ENCODE results near the gene PDE4A.

The PDE4A gene

DNA sequence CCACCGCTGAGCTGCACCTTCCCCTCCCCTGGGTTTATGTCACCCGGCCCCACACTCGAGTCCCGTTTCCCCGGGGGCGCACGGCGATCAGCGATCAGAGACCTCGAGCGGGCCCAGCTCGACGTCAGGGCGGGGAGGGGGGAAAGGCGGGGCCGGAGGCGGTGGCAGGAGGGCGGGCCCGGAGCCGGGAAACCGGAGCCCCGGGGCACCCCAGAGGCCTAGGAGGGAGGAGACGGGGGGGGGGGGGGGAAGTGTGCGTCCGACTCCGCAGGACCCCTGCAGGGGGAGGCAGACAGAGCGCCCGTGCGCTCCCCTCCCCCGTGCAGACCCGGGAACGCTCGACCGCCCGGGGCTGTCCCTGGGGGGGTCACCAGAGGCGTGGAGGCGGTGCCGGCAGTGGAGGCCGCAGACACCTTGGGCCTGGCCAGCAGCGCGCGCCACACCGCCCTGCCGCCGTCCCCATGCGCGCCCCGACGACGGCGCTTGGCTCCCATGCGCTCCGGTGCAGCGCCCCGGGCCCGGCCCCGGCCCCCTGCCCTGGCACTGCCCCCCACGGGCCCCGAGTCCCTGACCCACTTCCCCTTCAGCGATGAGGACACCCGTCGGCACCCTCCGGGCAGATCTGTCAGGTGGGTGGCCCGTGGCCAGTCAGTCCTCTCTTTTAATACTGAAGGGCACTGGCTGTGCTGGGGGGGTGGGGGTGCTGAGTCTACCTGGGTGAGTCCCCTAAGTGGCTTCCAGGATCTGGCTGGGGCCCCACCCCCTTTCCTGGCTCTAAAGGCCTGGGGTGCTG lies 11.8 kb downstream of the PDE4A start:
- TF ChIP-seq, protein P1, sequence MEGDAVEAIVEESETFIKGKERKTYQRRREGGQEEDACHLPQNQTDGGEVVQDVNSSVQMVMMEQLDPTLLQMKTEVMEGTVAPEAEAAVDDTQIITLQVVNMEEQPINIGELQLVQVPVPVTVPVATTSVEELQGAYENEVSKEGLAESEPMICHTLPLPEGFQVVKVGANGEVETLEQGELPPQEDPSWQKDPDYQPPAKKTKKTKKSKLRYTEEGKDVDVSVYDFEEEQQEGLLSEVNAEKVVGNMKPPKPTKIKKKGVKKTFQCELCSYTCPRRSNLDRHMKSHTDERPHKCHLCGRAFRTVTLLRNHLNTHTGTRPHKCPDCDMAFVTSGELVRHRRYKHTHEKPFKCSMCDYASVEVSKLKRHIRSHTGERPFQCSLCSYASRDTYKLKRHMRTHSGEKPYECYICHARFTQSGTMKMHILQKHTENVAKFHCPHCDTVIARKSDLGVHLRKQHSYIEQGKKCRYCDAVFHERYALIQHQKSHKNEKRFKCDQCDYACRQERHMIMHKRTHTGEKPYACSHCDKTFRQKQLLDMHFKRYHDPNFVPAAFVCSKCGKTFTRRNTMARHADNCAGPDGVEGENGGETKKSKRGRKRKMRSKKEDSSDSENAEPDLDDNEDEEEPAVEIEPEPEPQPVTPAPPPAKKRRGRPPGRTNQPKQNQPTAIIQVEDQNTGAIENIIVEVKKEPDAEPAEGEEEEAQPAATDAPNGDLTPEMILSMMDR (IDR thresholded peaks at IDR 0.05; ENCODE audit: low read depth, low read length) = no peak
- DNase-seq (ENCODE audit: low read depth, low spot score) = no peak
- peak overlapping the region; percentile 50 for H3K4me3 ChIP-seq (ENCODE audit: low read depth, low read length)
- in situ Hi-C loops (cut with HindIII; ENCODE audit: low sequenced_read_pairs) = no loop called here

DNA sequence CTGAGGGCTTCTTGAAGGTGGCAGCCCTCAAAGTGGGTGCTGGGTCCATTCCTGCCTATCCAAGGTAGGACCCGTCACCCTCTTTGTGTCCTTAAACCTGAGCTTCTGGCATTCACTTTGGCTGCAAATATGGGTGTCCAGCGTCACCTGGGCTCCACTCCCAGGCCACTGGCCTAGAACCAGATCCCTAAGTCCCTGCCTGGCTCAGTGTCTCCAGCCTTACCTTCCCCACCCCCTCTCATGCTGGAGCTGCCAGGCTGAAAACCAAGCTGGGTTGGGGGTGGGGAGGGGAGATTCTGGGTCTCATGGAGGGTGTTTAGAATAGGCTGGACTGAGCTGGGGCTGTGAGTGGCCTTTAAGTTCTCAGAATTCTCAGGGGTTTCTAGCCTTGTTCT lies 12.4 kb downstream of the PDE4A start:
- H3K4me3 ChIP-seq (ENCODE audit: low read depth, low read length) = no peak overlapping the region
- TF ChIP-seq, protein P1 (IDR thresholded peaks at IDR 0.05; ENCODE audit: low read depth, low read length) = no peak
- DNase-seq (ENCODE audit: low read depth, low spot score) = no peak
- in situ Hi-C loops (cut with HindIII; ENCODE audit: low sequenced_read_pairs) = no loop called here

DNA sequence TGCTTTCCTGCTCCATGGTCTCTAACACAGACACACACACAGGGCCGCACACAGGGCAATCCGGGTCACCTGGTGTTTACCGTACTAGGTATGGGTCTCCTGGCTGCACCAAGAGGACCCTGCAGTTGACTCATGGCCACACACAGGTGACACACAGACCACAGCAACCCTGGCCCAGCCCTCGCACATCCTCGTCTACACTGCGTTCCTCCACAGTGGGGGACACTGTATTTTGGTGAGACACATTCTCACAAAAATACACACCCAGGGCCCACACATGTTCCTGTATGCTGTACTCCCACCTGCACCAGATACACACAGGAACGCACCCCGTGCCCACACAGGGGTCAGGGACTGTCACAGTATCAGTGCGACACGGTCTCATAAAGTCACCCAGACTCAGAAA lies 12.8 kb downstream of the PDE4A start:
- in situ Hi-C loops (cut with HindIII; ENCODE audit: low sequenced_read_pairs) = no loop called here
- no peak overlapping the region for H3K4me3 ChIP-seq (ENCODE audit: low read depth, low read length)
- DNase-seq (ENCODE audit: low read depth, low spot score) = no peak
- TF ChIP-seq, protein P1 (IDR thresholded peaks at IDR 0.05; ENCODE audit: low read depth, low read length) = no peak

DNA sequence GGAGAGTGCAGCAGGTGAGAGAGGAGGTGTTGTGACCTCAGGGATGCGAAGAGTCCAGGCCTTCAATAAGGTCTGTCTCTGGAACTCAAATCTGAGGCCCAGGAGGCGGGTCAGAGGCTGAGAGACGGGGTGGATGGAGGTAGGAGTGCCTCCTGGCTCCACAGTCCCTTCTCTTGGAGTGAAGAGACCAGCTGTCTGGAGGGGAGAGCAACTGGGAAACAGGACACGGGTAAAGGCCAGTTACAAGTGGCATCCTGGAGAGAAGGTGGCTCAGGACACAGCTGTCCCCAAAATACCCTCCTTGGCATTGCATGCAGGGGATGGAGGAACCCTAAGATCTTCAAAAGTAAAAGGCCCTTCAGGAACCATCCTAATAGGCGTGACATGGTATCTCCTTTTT lies 19.2 kb downstream of the PDE4A start:
- DNase-seq (ENCODE audit: low read depth, low spot score) = no peak
- in situ Hi-C loops (cut with HindIII; ENCODE audit: low sequenced_read_pairs) = no loop called here
- no peak overlapping the region for H3K4me3 ChIP-seq (ENCODE audit: low read depth, low read length)
- TF ChIP-seq, protein P1 (IDR thresholded peaks at IDR 0.05; ENCODE audit: low read depth, low read length) = no peak

DNA sequence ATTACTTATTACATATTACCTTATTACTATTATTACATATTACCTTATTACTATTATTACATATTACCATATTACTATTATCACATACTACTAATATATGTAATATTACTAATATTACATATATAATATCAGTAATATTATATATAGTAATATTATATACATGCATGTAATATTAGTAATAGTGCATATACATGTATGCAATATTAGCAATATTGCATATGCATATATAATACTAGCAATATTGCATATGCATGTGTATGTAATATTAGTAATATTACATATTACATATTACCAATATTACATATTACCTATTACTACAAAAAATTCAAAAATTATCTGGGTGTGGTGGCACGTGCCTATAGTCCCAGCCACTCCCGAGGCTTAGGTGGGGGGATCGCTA lies 22.4 kb downstream of the PDE4A start:
- in situ Hi-C loops (cut with HindIII; ENCODE audit: low sequenced_read_pairs) = no loop called here
- no peak overlapping the region for H3K4me3 ChIP-seq (ENCODE audit: low read depth, low read length)
- TF ChIP-seq, protein P1 (IDR thresholded peaks at IDR 0.05; ENCODE audit: low read depth, low read length) = no peak
- DNase-seq (ENCODE audit: low read depth, low spot score) = no peak

DNA sequence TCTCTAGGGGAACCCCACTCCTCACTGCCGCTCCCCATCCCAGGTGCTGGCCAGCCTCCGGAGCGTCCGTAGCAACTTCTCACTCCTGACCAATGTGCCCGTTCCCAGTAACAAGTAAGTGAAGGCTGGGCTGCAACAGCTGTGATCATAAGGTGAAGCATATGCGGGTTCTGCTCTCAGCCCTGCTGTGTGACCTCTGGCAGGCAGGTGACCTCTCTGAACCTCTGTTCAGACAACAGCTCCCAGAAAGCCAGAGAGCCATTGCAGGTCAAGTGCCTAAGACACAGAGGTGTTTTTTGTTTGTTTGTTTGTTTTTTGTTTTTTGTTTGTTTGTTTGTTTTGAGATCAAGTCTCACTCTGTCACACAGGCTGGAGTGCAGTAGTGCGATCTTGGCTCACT lies 28.7 kb downstream of the PDE4A start:
- TF ChIP-seq, protein P1 (IDR thresholded peaks at IDR 0.05; ENCODE audit: low read depth, low read length) = no peak
- in situ Hi-C loops (cut with HindIII; ENCODE audit: low sequenced_read_pairs) = no loop called here
- no peak for DNase-seq (ENCODE audit: low read depth, low spot score)
- H3K4me3 ChIP-seq (ENCODE audit: low read depth, low read length) = no peak overlapping the region
